BLaER1 treated with 17β-estradiol and CSF1 and Interleukin-3, amounts not matched to agents 10 nM and 100 nM (cell line): ENCODE results near the gene SIRT6.
"Not testable (repeated sequence)": the region's sequence is repeated elsewhere in the genome, so short reads cannot be mapped to it uniquely, and the experiment has no call there.

Experiments
- H3K27ac ChIP-seq, 11 experiments: shearing (Covaris generic); formaldehyde crosslinking; 2 replicates each; pipeline ENCODE4 v1.8.1; 2022
- H3K27me3 ChIP-seq, 11 experiments: shearing (Covaris generic); formaldehyde crosslinking; 2 replicates each; pipeline ENCODE4 v1.8.1; 2022
- H3K36me3 ChIP-seq, 11 experiments: shearing (Covaris generic); formaldehyde crosslinking; 2 replicates each; pipeline ENCODE4 v1.8.1; 2022
- H3K4me1 ChIP-seq, 10 experiments: shearing (Covaris generic); formaldehyde crosslinking; 2 replicates each; pipeline ENCODE4 v1.8.1; 2022
- H3K4me2 ChIP-seq, 11 experiments: shearing (Covaris generic); formaldehyde crosslinking; 2 replicates each; pipeline ENCODE4 v1.8.1; 2022
- H3K4me3 ChIP-seq, 10 experiments: shearing (Covaris generic); formaldehyde crosslinking; 2 replicates each; pipeline ENCODE4 v1.8.1; 2022
- H3K9ac ChIP-seq, 11 experiments: shearing (Covaris generic); formaldehyde crosslinking; 2 replicates each; pipeline ENCODE4 v1.8.1; 2022
- H3K9me3 ChIP-seq, 11 experiments: shearing (Covaris generic); formaldehyde crosslinking; replicated peaks in 1 of 11; 2 replicates each; pipeline ENCODE4 v1.8.1; 2022
- H4K20me1 ChIP-seq, 11 experiments: shearing (Covaris generic); formaldehyde crosslinking; 2 replicates each; pipeline ENCODE4 v1.8.1; 2022
- Cebpa-rat ChIP-seq, 11 experiments: shearing (Covaris generic); IDR thresholded peaks; 2 replicates each; pipeline ENCODE4 v1.8.1; 2022

The SIRT6 gene

GRCh38 chr19:4136680-4137088 is 45.7 kb downstream of the SIRT6 start:
- Histone ChIP-seq H3K4me1 (peaks cover 0 to 23% (median 4%) of the 10 kb centered on the region in 10 experiments; a peak in 10 of 20 replicates), H4K20me1 (no peaks in the 10 kb centered on the region), H3K4me2 (no peak overlapping the region), H3K27ac (no peak overlapping the region), H3K36me3 (no peaks in the 10 kb centered on the region), H3K9me3 (no peaks in the 10 kb centered on the region), H3K9ac (no peak overlapping the region), H3K27me3 (no peaks in the 10 kb centered on the region), H3K4me3 (no peak overlapping the region)
- no peak for TF ChIP-seq Cebpa-rat (IDR thresholded peaks at IDR 0.05)

- H3K4me3 ChIP-seq, H3K36me3 ChIP-seq, H3K27ac ChIP-seq, H4K20me1 ChIP-seq, H3K27me3 ChIP-seq, H3K9ac ChIP-seq, H3K9me3 ChIP-seq: not testable (repeated sequence)
- H3K4me1 ChIP-seq = peaks cover 0 to 20% (median 4%) of the 10 kb centered on the region in 10 experiments; a peak in 10 of 20 replicates
- H3K4me2 ChIP-seq = peak overlapping the region in 2 of 11 experiments; percentile 43 to 47; a peak in 5 of 22 replicates
Observed at GRCh38 chr19:4135386-4135785, 47.0 kb downstream of the SIRT6 start.

GRCh38 chr19:4134351-4134750 is 48.0 kb downstream of the SIRT6 start:
- Histone ChIP-seq H3K36me3 (no peaks in the 10 kb centered on the region), H3K27ac (no peak overlapping the region)

GRCh38 chr19:4130744-4131438 is 51.5 kb downstream of the SIRT6 start:
- TF ChIP-seq Cebpa-rat (IDR thresholded peaks at IDR 0.05) = no peak
- Histone ChIP-seq H3K36me3 (no peaks in the 10 kb centered on the region), H4K20me1 (no peaks in the 10 kb centered on the region), H3K9me3 (no peaks in the 10 kb centered on the region), H3K4me3 (no peak overlapping the region), H3K4me2 (no peak overlapping the region), H3K9ac (peak overlapping the region in 1 of 11 experiments; percentile 16; a peak in 1 of 22 replicates), H3K27me3 (no peaks in the 10 kb centered on the region), H3K4me1 (peaks cover 0 to 11% (median 0%) of the 10 kb centered on the region in 10 experiments; a peak in 4 of 20 replicates), H3K27ac (no peak overlapping the region)

More at GRCh38 chr19:4134351-4134750, 48.0 kb downstream of the SIRT6 start:
- peaks cover 0 to 14% (median 0%) of the 10 kb centered on the region in 10 experiments; a peak in 4 of 20 replicates for H3K4me1 ChIP-seq
- H3K9ac ChIP-seq = no peak overlapping the region
- no peak overlapping the region for H3K4me2 ChIP-seq
- TF ChIP-seq Cebpa-rat (IDR thresholded peaks at IDR 0.05) = no peak
- H3K9me3 ChIP-seq = no peaks in the 10 kb centered on the region
- no peaks in the 10 kb centered on the region for H3K27me3 ChIP-seq
- no peaks in the 10 kb centered on the region for H4K20me1 ChIP-seq
- no peak overlapping the region for H3K4me3 ChIP-seq

GRCh38 chr19:4129050-4129449 is 53.3 kb downstream of the SIRT6 start:
- not testable (repeated sequence) for H3K9ac ChIP-seq, H3K27ac ChIP-seq, H3K4me3 ChIP-seq, H3K36me3 ChIP-seq, H3K4me1 ChIP-seq, H3K4me2 ChIP-seq, H3K27me3 ChIP-seq, H4K20me1 ChIP-seq, H3K9me3 ChIP-seq

DNA sequence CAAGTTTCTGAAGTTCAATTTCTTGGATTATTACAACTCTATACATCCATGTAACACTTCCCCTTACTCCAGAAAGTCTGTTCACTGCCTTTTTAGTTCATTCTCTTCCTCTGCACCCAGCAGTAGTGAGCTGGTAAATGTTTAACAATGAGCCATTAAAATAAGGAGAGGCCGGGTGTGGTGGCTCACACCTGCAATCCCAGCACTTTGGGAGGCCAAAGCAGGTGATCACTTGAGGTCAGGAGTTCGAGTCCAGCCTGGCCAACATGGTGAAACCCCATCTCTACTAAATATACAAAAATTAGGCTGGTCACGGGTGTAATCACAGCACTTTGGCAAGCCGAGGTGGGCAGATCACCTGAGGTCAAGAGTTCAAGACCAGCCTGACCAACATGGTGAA is 55.0 kb downstream of the SIRT6 start:
- not testable (repeated sequence) for H3K4me2 ChIP-seq, H3K9ac ChIP-seq, H3K36me3 ChIP-seq, H3K4me3 ChIP-seq, H4K20me1 ChIP-seq, H3K27me3 ChIP-seq, H3K9me3 ChIP-seq, H3K27ac ChIP-seq
- peaks cover 12 to 17% (median 15%) of the 10 kb centered on the region in 10 experiments for H3K4me1 ChIP-seq

DNA sequence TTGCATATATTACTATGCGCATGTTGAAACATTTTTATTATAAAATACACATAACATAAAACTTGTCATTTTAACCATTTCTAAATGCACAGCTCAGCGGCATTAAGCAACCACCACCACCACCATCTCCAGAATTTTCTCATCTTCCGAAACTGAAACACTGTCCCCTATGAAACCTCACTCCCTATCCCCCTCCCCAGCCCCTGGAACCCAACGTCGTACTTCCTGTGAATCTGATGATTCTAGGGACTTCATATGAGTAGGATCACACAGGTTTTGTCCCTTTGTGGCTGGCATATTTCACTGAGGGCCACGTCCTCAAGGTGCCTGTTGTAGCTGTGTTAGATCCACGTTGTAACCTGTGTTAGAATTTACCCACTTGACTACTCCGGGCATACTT is 57.7 kb downstream of the SIRT6 start:
- Histone ChIP-seq H3K9me3 (no peaks in the 10 kb centered on the region), H3K27me3 (no peaks in the 10 kb centered on the region), H3K4me1 (peaks cover 14 to 27% (median 18%) of the 10 kb centered on the region in 10 experiments), H3K4me3 (peak overlapping the region; percentile 84 to 96 (median 91); a peak in 17 of 20 replicates), H3K36me3 (peaks cover 5 to 16% (median 14%) of the 10 kb centered on the region in 11 experiments; a peak in 21 of 22 replicates), H4K20me1 (peaks cover 16 to 31% (median 25%) of the 10 kb centered on the region in 11 experiments), H3K27ac (peak overlapping the region in 10 of 11 experiments; percentile 94 to 99 (median 98); a peak in 16 of 22 replicates), H3K9ac (peak overlapping the region; percentile 96 to 100 (median 99); a peak in 20 of 22 replicates), H3K4me2 (peak overlapping the region; percentile 69 to 99 (median 91))
- no peak for TF ChIP-seq Cebpa-rat (IDR thresholded peaks at IDR 0.05)
